GM12891 (cell line): Measurements from ENCODE around the gene CHAC1.

Source experiments
- POLR2A ChIP-seq: IDR thresholded peaks from 2 replicates; pipeline ENCODE4 v1.6.1; 2011; ENCODE audit warnings: low read depth, low read length, control low read depth
- POLR2AphosphoS5 ChIP-seq: IDR thresholded peaks from 2 replicates; pipeline ENCODE4 v1.6.1; 2011; ENCODE audit warnings: low read depth, low read length, control low read depth

- no peak for TF ChIP-seq POLR2AphosphoS5
- TF ChIP-seq POLR2A, result no peak
Measured at GRCh38 chr15:40915116-40915661, 38.1 kb upstream of the CHAC1 start.
